Astrocyte (in vitro differentiated cells and primary cell): ENCODE measurements around the gene SYT14. TPM values are rescaled to one million over a fixed set of nuclear protein-coding genes. Genes with fewer than 3 reads are reported as not detected.
"Not testable (repeated sequence)": the region's sequence is repeated elsewhere in the genome, so short reads cannot be mapped to it uniquely, and the experiment has no call there.

Experiments
- DNase-seq: peaks from one replicate; pipeline ENCODE4 v3.0.0-alpha.2; 2010; ENCODE audit warnings: low read depth
- FAIRE-seq: peaks from 2 replicates; lab custom pipeline; 2011; peaks lifted over from hg19 to GRCh38; lab: Jason Lieb, UNC
- H2AFZ ChIP-seq: 2 replicates; pipeline ENCODE4 v1.6.0; 2012; ENCODE audit warnings: low read depth, low read length, inconsistent platforms
- H3K27ac ChIP-seq: 2 replicates; pipeline ENCODE4 v1.5.1; 2011; ENCODE audit warnings: low read depth, low read length, inconsistent platforms
- H3K27me3 ChIP-seq: 2 replicates; pipeline ENCODE4 v1.6.0; 2011; ENCODE audit warnings: low read length, inconsistent platforms; ENCODE audit not compliant: insufficient read depth
- H3K36me3 ChIP-seq: 2 replicates; pipeline ENCODE4 v1.5.1; 2011; ENCODE audit warnings: low read length, inconsistent platforms; ENCODE audit not compliant: insufficient read depth
- H3K4me1 ChIP-seq: 2 replicates; pipeline ENCODE4 v1.5.1; 2011; ENCODE audit warnings: low read length, inconsistent platforms; ENCODE audit not compliant: insufficient read depth
- H3K4me2 ChIP-seq: 2 replicates; pipeline ENCODE4 v1.6.0; 2012; ENCODE audit warnings: low read length, inconsistent platforms
- H3K4me3 ChIP-seq: 2 replicates; pipeline ENCODE4 v1.5.1; 2011; ENCODE audit warnings: low read depth, mild to moderate bottlenecking, low read length, inconsistent platforms; ENCODE audit not compliant: insufficient read depth
- H3K79me2 ChIP-seq: 2 replicates; pipeline ENCODE4 v1.6.0; 2012; ENCODE audit warnings: mild to moderate bottlenecking, low read length, inconsistent platforms; ENCODE audit not compliant: insufficient read depth
- H3K9ac ChIP-seq: 2 replicates; pipeline ENCODE4 v1.6.0; 2012; ENCODE audit warnings: mild to moderate bottlenecking, low read length, inconsistent platforms
- H3K9me3 ChIP-seq: 2 replicates; pipeline ENCODE4 v1.5.1; 2012; ENCODE audit warnings: low read depth, mild to moderate bottlenecking, low read length, inconsistent platforms; ENCODE audit not compliant: insufficient read depth
- H4K20me1 ChIP-seq: 2 replicates; pipeline ENCODE4 v1.6.0; 2012; ENCODE audit warnings: low read length, inconsistent platforms; ENCODE audit not compliant: insufficient read depth
- H3K27ac Mint-ChIP-seq: one replicate; pipeline ENCODE4 v1.8.0; 2021; ENCODE audit warnings: mild to moderate bottlenecking, mixed read lengths; ENCODE audit not compliant: unreplicated experiment
- H3K27me3 Mint-ChIP-seq: one replicate; pipeline ENCODE4 v1.8.0; 2021; ENCODE audit warnings: low read depth, mixed read lengths; ENCODE audit not compliant: unreplicated experiment
- H3K36me3 Mint-ChIP-seq: one replicate; pipeline ENCODE4 v1.8.0; 2021; ENCODE audit warnings: low read depth, mixed read lengths; ENCODE audit not compliant: unreplicated experiment
- H3K4me1 Mint-ChIP-seq: one replicate; pipeline ENCODE4 v1.8.0; 2021; ENCODE audit warnings: low read depth, mixed read lengths; ENCODE audit not compliant: unreplicated experiment
- H3K4me3 Mint-ChIP-seq: one replicate; pipeline ENCODE4 v1.8.0; 2021; ENCODE audit warnings: mild to moderate bottlenecking, moderate library complexity, mixed read lengths; ENCODE audit not compliant: unreplicated experiment
- H3K9me3 Mint-ChIP-seq: one replicate; pipeline ENCODE4 v1.8.0; 2021; ENCODE audit warnings: mild to moderate bottlenecking, mixed read lengths; ENCODE audit not compliant: unreplicated experiment
- CTCF ChIP-seq: IDR thresholded peaks from 2 replicates; pipeline ENCODE4 v1.5.1; 2011; ENCODE audit warnings: low read depth, mild to moderate bottlenecking, inconsistent platforms, low read length, moderate library complexity; ENCODE audit not compliant: insufficient read depth
- EZH2 ChIP-seq: IDR thresholded peaks from 2 replicates; pipeline ENCODE4 v1.6.1; 2012; ENCODE audit warnings: mild to moderate bottlenecking, low read length, inconsistent platforms; ENCODE audit not compliant: insufficient read depth
- total RNA-seq: library from RNA; stranded (reverse); gene quantifications from 2 replicates; pipeline ENCODE4 v1.2.1, GENCODE V29; 2021

The SYT14 gene
- total RNA-seq, 1 donor from 2014 or later, result 6.1 TPM

GRCh38 chr1:210174133-210174532, 236.1 kb downstream of the SYT14 start:
- H3K36me3 Mint-ChIP-seq, result no peaks in the 10 kb centered on the region

GRCh38 chr1:210185063-210185462, 247.0 kb downstream of the SYT14 start:
- no peak overlapping the region for H3K4me3 ChIP-seq
- no peaks in the 10 kb centered on the region for H3K79me2 ChIP-seq
- no peaks in the 10 kb centered on the region for H3K4me1 Mint-ChIP-seq
- no peaks in the 10 kb centered on the region for H3K36me3 ChIP-seq
- no peak overlapping the region for H3K4me3 Mint-ChIP-seq
- H2AFZ ChIP-seq, result no peak overlapping the region
- H3K4me2 ChIP-seq, result no peak overlapping the region
- H4K20me1 ChIP-seq, result no peaks in the 10 kb centered on the region
- no peaks in the 10 kb centered on the region for H3K36me3 Mint-ChIP-seq
- H3K9me3 ChIP-seq, result no peaks in the 10 kb centered on the region
- no peak overlapping the region for H3K9ac ChIP-seq
- H3K27me3 Mint-ChIP-seq, result no peaks in the 10 kb centered on the region
- no peak for FAIRE-seq
- TF ChIP-seq EZH2 (no peak), CTCF (no peak)
- H3K27me3 ChIP-seq, result no peaks in the 10 kb centered on the region
- no peak overlapping the region for H3K27ac ChIP-seq
- DNase-seq, result no peak
- peaks cover 8% of the 10 kb centered on the region for H3K4me1 ChIP-seq
- no peaks in the 10 kb centered on the region for H3K9me3 Mint-ChIP-seq
- no peak overlapping the region for H3K27ac Mint-ChIP-seq

More at GRCh38 chr1:210174133-210174532, 236.1 kb downstream of the SYT14 start:
- Histone ChIP-seq H3K4me2 (no peak overlapping the region), H3K9ac (no peak overlapping the region), H4K20me1 (no peaks in the 10 kb centered on the region), H3K9me3 (no peaks in the 10 kb centered on the region), H3K4me1 (no peaks in the 10 kb centered on the region), H3K4me3 (no peak overlapping the region), H3K27me3 (no peaks in the 10 kb centered on the region), H3K27ac (no peak overlapping the region), H2AFZ (no peak overlapping the region), H3K79me2 (no peaks in the 10 kb centered on the region), H3K36me3 (no peaks in the 10 kb centered on the region)
- H3K27ac Mint-ChIP-seq, result no peak overlapping the region
- FAIRE-seq (no peak), DNase-seq (no peak)
- H3K27me3 Mint-ChIP-seq, result no peaks in the 10 kb centered on the region
- no peak overlapping the region for H3K4me3 Mint-ChIP-seq
- peaks cover 5% of the 10 kb centered on the region for H3K4me1 Mint-ChIP-seq
- no peak for TF ChIP-seq EZH2
- TF ChIP-seq CTCF, result no peak
- H3K9me3 Mint-ChIP-seq, result no peaks in the 10 kb centered on the region

GRCh38 chr1:210187849-210188606, 250.0 kb downstream of the SYT14 start:
- H3K4me3 ChIP-seq, H3K9me3 ChIP-seq, H3K27me3 Mint-ChIP-seq, H4K20me1 ChIP-seq, H3K79me2 ChIP-seq, H3K36me3 ChIP-seq, H3K4me1 Mint-ChIP-seq, H3K36me3 Mint-ChIP-seq, H3K27me3 ChIP-seq, H3K4me1 ChIP-seq, H3K4me3 Mint-ChIP-seq, H3K27ac Mint-ChIP-seq, H3K9ac ChIP-seq, H3K9me3 Mint-ChIP-seq: not testable (repeated sequence)
- DNase-seq, result peak; percentile 75
- H3K4me2 ChIP-seq, result peak overlapping the region; percentile 76
- H3K27ac ChIP-seq, result peak overlapping the region; percentile 17
- FAIRE-seq, result peak; percentile 78
- peak overlapping the region; percentile 41 for H2AFZ ChIP-seq
